HepG2 (cell line): Measurements from ENCODE around the gene IL21R.

Experiments used
- HNRNPLL ChIP-seq: fragments of 200-400 bp; formaldehyde crosslinking; IDR thresholded peaks from 2 replicates; pipeline ENCODE4 v1.6.1; 2017; ENCODE audit warnings: mild to moderate bottlenecking, low read depth, low read length; ENCODE audit not compliant: poor library complexity, severe bottlenecking
- PHF8 ChIP-seq: sonication (generic); formaldehyde crosslinking; IDR thresholded peaks from 2 replicates; pipeline ENCODE4 v1.5.0; 2020; ENCODE audit warnings: missing genetic modification reagents
- ZFP1 ChIP-seq: IDR thresholded peaks from 2 replicates; pipeline ENCODE4 v1.6.1; 2016
- ZNF589 ChIP-seq: sonication (generic); formaldehyde crosslinking; conservative IDR thresholded peaks from 2 replicates; pipeline ENCODE4 v1.8.0; 2022; ENCODE audit warnings: mild to moderate bottlenecking, moderate library complexity, missing genetic modification reagents
- TF ChIP-seq, protein P1 (sequence below): sonication (generic); formaldehyde crosslinking; IDR thresholded peaks from 2 replicates; pipeline ENCODE4 v1.5.0; 2020; ENCODE audit warnings: mild to moderate bottlenecking, missing genetic modification reagents, moderate library complexity
- TF ChIP-seq, protein P2 (sequence below): sonication (generic); formaldehyde crosslinking; IDR thresholded peaks from 2 replicates; pipeline ENCODE4 v1.4.0; 2020; ENCODE audit warnings: missing genetic modification reagents, mild to moderate bottlenecking, borderline replicate concordance

DNA sequence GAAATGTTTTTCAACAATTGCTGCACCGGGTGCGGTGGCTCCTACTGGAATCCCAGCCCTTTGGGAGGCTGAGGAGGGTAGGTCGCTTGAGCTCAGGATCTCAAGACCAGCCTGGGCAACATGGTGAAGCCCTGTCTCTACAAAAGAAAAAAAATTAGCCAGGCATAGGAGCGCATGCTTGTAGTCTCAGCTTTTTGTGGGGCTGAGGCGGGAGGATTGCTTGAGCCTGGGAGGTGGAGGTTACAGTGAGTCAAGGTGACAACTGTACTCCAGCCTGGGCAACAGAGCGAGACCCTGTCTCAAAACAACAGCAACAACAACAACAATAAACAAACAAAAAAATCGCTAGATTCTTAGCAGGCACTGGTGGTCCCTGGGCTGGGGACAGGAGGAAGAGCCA lies 28.5 kb downstream of the IL21R start:
- TF ChIP-seq, protein P1, sequence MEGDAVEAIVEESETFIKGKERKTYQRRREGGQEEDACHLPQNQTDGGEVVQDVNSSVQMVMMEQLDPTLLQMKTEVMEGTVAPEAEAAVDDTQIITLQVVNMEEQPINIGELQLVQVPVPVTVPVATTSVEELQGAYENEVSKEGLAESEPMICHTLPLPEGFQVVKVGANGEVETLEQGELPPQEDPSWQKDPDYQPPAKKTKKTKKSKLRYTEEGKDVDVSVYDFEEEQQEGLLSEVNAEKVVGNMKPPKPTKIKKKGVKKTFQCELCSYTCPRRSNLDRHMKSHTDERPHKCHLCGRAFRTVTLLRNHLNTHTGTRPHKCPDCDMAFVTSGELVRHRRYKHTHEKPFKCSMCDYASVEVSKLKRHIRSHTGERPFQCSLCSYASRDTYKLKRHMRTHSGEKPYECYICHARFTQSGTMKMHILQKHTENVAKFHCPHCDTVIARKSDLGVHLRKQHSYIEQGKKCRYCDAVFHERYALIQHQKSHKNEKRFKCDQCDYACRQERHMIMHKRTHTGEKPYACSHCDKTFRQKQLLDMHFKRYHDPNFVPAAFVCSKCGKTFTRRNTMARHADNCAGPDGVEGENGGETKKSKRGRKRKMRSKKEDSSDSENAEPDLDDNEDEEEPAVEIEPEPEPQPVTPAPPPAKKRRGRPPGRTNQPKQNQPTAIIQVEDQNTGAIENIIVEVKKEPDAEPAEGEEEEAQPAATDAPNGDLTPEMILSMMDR (CRISPR knock-in tag): no peak
- TF ChIP-seq, protein P2, sequence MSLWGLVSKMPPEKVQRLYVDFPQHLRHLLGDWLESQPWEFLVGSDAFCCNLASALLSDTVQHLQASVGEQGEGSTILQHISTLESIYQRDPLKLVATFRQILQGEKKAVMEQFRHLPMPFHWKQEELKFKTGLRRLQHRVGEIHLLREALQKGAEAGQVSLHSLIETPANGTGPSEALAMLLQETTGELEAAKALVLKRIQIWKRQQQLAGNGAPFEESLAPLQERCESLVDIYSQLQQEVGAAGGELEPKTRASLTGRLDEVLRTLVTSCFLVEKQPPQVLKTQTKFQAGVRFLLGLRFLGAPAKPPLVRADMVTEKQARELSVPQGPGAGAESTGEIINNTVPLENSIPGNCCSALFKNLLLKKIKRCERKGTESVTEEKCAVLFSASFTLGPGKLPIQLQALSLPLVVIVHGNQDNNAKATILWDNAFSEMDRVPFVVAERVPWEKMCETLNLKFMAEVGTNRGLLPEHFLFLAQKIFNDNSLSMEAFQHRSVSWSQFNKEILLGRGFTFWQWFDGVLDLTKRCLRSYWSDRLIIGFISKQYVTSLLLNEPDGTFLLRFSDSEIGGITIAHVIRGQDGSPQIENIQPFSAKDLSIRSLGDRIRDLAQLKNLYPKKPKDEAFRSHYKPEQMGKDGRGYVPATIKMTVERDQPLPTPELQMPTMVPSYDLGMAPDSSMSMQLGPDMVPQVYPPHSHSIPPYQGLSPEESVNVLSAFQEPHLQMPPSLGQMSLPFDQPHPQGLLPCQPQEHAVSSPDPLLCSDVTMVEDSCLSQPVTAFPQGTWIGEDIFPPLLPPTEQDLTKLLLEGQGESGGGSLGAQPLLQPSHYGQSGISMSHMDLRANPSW (CRISPR knock-in tag): no peak
- TF ChIP-seq HNRNPLL: no peak
- no peak for TF ChIP-seq ZFP1 (CRISPR knock-in tag)
- TF ChIP-seq ZNF589 (CRISPR knock-in tag): no peak
- TF ChIP-seq PHF8: no peak
